ENCODE measurements around the gene ACTL6B.
A peak's percentile ranks its signal among the peaks of the same experiment; 100 is the strongest.

The ACTL6B gene

GRCh38 chr7:100683659-100684533, 27.6 kb upstream of the ACTL6B start:
- DNase-seq: no peak

DNA sequence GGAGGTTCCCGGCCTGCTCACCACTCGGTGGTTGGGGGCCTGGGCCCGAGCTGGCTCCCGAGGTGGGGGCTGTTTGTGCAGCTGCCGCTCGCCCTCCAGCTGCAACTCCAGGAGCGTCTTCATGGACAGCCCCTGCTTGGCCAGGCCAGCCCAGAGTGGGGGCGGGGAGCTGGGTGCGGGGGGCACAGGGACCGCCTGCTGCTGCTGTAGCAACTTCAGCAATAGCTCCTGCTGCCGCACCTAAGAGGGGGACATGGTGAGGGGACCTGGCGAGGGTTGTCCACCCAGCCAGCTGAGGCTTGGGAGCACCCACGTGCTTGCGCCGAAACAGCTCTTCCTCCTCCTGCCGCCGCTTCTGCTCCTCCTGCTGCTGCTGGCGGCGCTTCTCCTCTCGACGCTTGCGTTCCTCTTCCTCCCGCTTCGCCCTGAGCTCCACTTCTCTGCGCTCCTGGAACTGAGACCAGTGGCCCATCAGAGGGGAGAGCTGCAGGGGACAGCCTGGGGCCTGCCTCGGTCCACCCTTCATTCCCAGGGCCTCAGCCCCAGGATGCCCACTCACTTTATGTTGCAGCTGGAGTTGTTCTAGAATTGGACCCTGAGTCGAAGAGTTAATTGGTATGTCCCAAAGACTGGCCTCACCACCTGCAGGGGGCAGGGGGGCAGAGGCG, 26.9 kb upstream of the ACTL6B start:
- DNase-seq: no peak

DNA sequence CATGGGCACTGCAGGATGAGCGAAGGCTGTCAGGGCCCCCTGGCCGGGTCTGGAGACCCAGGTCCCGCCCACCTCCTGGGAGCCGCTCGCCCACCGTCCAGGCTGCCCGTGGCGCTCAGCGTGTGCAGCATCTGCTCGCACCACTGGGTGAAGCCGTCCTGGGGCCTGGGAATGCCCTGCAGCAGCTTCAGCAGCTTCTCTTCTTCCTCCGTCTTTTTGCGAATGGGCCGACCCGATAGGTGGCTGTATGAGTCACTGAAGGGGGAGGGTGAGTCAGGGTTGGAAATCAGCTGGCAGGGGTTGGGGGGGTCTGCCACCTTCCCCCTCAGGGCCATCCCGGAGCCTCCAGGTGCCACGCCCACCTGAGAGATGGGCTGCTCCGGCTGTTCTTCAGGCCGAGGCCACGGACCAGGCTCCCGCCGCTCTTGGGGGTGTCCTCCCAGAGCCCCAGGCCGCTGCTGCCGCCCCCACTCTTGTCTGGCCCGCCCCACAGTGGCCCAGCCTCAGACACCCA, 26.0 kb upstream of the ACTL6B start:
- no peak for DNase-seq

GRCh38 chr7:100681491-100682227, 25.4 kb upstream of the ACTL6B start:
- no peak for DNase-seq

- DNase-seq: no peak
These were observed 24.5 kb upstream of the ACTL6B start for GRCh38 chr7:100680576-100681271.

- no peak for DNase-seq
These were observed 23.8 kb upstream of the ACTL6B start for GRCh38 chr7:100679927-100680575.

DNA sequence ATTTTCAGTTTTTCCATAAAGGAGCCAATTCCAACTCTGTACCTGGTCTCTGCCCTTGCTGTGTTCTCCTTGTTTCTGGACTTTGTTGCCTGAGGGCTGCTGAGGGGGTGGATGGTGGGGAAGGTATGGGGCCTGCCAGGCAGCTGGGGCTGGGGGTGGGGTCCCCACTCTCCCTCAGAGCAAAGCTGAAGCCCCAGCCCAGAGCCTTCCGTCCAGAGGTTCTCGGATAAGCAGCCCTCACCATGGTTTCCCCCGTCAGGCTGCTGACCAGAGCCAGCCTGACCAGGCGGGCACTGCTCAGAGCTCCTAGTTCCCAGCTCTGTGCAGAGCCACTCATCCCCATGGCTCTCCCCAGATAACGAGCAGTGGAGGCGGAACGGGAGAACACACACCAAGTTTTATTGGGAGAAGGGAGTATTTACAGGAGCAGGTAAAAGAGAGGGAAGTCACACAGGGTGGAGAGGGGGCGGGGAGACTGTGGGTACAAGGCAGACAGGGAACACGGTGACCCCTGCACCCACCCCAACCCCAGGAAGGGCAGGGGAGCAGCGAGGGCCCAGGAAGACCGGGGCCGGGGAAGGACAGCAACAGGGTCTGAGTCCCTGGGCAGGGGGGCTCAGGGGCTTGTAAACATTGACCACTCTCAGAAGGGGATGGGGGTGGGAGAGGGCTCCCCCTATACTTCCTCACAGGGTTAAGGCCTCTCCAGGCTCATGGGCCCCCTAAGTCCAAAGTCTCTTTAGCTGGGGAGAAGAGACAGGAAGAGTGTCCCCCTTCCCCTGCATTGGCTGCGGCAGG, 23.1 kb upstream of the ACTL6B start:
- DNase-seq: no peak

DNA sequence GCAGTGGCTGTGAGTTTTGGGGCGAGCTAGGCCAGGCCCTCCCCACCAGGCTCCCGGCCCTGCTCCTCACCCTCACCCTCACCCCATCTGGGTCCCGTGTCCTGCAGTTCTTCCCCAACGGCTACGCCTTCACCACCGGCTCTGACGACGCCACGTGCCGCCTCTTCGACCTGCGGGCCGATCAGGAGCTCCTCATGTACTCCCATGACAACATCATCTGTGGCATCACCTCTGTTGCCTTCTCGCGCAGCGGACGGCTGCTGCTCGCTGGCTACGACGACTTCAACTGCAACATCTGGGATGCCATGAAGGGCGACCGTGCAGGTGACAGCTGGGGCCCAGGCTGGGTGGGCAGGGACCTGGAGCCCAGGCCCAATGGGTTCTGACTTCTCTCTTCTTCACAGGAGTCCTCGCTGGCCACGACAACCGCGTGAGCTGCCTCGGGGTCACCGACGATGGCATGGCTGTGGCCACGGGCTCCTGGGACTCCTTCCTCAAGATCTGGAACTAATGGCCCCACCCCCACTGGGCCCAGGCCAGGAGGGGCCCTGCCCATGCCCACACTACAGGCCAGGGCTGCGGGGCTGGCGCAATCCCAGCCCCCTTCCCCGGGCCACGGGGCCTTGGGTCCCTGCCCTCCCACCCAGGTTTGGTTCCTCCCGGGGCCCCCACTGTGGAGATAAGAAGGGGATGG, 22.2 kb upstream of the ACTL6B start:
- no peak for DNase-seq

DNA sequence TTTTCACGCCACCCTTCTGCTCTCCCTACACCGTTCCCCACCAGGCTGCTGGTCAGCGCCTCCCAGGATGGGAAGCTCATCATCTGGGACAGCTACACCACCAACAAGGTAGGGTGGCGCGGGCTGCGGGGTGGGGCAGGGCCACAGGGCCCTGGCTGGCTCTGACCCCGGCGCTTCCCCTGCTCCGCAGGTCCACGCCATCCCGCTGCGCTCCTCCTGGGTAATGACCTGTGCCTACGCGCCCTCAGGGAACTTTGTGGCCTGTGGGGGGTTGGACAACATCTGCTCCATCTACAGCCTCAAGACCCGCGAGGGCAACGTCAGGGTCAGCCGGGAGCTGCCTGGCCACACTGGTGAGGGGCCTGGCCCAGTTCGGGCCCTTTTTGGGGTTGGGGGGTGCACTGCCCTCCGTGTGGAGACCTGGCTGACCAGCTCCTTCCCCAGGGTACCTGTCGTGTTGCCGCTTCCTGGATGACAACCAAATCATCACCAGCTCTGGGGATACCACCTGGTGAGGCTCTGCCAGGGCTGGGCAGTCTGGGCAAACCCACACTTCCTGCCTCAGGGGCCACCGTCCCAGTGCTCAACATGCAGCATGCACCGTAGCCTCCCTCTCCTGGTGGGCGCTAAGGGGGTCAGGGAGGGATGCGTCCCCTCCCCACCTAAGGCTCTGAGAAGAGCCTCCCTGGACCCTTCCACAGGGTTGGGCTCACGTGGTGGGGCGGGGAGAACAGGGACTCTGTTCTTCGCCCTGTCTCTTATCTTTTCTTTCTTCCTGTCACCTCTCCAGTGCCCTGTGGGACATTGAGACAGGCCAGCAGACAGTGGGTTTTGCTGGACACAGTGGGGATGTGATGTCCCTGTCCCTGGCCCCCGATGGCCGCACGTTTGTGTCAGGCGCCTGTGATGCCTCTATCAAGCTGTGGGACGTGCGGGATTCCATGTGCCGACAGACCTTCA, 21.3 kb upstream of the ACTL6B start:
- no peak for DNase-seq

DNA sequence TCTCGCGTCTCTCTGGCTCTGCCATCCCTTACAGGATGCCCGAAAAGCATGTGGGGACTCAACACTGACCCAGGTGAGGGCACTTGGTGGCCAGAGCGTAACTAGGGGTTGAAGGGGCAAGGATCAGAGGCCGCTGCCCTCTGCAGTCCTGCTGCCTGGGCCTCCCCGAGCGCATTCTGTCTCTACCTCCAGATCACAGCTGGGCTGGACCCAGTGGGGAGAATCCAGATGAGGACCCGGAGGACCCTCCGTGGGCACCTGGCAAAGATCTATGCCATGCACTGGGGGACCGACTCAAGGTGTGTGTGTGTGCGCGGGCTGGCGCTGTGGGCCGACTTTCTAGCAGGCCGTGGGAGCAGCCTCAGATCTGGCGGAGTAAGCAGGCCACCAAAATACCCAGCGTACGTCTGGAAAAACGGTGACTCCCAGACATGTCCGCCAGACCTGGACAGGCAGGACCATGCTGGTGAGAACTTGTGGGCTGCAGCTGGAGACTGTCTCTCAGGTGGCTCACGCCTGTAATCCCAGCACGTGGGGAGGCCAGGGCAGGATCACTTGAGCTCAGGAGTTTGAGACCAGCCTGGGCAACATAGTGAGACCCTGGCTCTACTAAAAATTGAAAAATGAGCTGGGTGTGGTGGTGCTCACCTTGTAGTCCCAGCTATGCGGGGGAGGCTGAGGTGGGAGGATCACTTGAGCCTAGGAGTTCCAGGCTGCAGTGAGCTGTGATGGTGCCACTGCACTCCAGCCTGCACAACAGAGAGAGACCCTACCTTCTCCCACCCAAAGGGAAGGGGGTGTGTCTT, 20.5 kb upstream of the ACTL6B start:
- DNase-seq: no peak

DNA sequence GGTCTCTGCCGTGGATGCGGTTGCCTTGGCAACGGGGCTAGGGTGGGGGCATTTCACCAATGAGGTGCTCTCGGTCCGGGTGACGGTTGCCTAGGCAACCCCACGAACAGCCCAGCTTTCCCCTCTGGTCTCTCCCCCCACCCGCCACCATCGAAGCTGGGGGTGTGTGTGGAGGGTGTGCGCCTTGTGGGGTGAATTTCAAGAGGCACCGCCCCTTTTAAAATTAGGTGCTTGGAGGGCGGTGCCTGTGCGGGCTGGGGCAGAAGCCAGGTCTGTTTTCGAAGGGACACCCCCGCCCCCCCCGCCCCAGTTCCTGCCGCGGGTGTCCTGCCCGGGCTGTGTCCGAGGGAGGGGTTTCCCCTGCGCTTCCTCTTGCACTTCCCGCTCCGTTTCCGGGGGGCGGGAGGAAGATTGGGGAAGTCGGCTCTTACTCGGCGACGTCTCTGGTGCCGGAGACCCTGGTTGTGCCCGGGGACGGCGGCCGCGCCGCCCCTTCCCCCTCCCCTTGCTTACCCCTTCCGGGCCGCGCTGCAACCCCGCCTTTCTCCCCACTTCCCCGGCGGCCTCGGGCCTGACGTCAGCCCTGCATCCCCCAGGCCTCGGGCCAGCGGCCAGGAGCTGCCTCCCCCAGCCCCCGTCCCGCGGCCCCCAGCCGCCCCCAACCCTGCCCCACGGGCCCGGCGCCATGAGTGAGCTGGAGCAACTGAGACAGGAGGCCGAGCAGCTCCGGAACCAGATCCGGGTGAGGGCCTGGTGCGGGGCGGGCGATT, 19.5 kb upstream of the ACTL6B start:
- no peak for DNase-seq

DNA sequence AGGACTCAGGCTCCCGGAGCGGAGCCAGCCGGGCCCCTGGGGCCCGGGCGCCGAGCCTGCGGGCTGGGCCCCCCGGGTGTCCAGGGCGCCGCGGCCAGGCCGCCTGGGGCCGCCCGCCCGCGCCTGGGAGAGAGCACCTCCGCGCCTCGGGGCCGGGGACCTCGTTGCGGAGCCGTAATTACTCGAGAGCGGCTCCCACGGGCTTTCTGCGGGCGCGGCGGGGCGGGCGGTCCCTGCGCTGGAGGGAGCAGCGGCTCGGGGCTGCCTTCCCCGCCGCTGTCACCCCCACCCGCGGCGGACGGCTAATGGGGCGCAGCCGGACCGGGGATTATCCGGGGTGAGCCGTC, 18.8 kb upstream of the ACTL6B start:
- no peak for DNase-seq

GRCh38 chr7:100674411-100675104, 18.3 kb upstream of the ACTL6B start:
- DNase-seq: no peak

- DNase-seq: no peak
These were observed 17.7 kb upstream of the ACTL6B start for GRCh38 chr7:100673942-100674410.

GRCh38 chr7:100673302-100673941, 17.2 kb upstream of the ACTL6B start, which contains the start of gene GNB2:
GNB2 (plus strand) TSS chr7:100673740; CDS start chr7:100676266, 2,526 bp downstream.
- DNase-seq: peak; percentile 96
